ENCODE data around the gene HOXB6.

The HOXB6 gene

GRCh38 chr17:48588074-48588415 lies 16.7 kb downstream of the HOXB6 start (continued):
- no peak for TF ChIP-seq PATZ1 (CRISPR knock-in tag; IDR thresholded peaks at IDR 0.05; ENCODE audit: borderline replicate concordance)
- no peak for TF ChIP-seq ZNF565 (CRISPR knock-in tag; conservative IDR thresholded peaks at IDR 0.05; ENCODE audit: low read depth)

GRCh38 chr17:48587276-48588073 lies 17.3 kb downstream of the HOXB6 start:
- no peak for TF ChIP-seq CSDC2 (CRISPR knock-in tag; IDR thresholded peaks at IDR 0.05)
- no peak for TF ChIP-seq GLIS3 (CRISPR knock-in tag; IDR thresholded peaks at IDR 0.05)
- no peak for TF ChIP-seq ZFP30 (CRISPR knock-in tag; IDR thresholded peaks at IDR 0.05)
- TF ChIP-seq ZNF70 (CRISPR knock-in tag; IDR thresholded peaks at IDR 0.05): no peak
- no peak for TF ChIP-seq TSHZ2 (CRISPR knock-in tag; IDR thresholded peaks at IDR 0.05)
- no peak for TF ChIP-seq BACH2 (CRISPR knock-in tag; IDR thresholded peaks at IDR 0.05; ENCODE audit: borderline replicate concordance)
- TF ChIP-seq ARNTL (CRISPR knock-in tag; IDR thresholded peaks at IDR 0.05; ENCODE audit: borderline replicate concordance, low read depth): no peak
- TF ChIP-seq CREB5 (CRISPR knock-in tag; IDR thresholded peaks at IDR 0.05; ENCODE audit: low read depth): no peak
- no peak for TF ChIP-seq PATZ1 (CRISPR knock-in tag; IDR thresholded peaks at IDR 0.05; ENCODE audit: borderline replicate concordance)
- no peak for TF ChIP-seq OSR1 (CRISPR knock-in tag; IDR thresholded peaks at IDR 0.05)
- TF ChIP-seq ZNF8 (CRISPR knock-in tag; IDR thresholded peaks at IDR 0.05): no peak
- no peak for TF ChIP-seq CSRNP3 (CRISPR knock-in tag; IDR thresholded peaks at IDR 0.05)
- no peak for TF ChIP-seq TOX (CRISPR knock-in tag; IDR thresholded peaks at IDR 0.05; ENCODE audit: borderline replicate concordance)
- TF ChIP-seq ZNF565 (CRISPR knock-in tag; conservative IDR thresholded peaks at IDR 0.05; ENCODE audit: low read depth): no peak
- no peak for TF ChIP-seq ISL1 (CRISPR knock-in tag; IDR thresholded peaks at IDR 0.05)
- TF ChIP-seq POU6F1 (CRISPR knock-in tag; IDR thresholded peaks at IDR 0.05; ENCODE audit: borderline replicate concordance, low read depth): no peak
- TF ChIP-seq RARB (CRISPR knock-in tag; IDR thresholded peaks at IDR 0.05): no peak
- no peak for ATAC-seq

All from SK-N-SH treated with all-trans-retinoic acid at 6 μM for 48 hours (cell line).